MM.1S (cell line): ENCODE measurements around the gene MAPK12.
"Not testable (repeated sequence)": the region's sequence is repeated elsewhere in the genome, so short reads cannot be mapped to it uniquely, and the experiment has no call there.

Source experiments
- DNase-seq: peaks from one replicate; pipeline ENCODE4 v3.0.0-alpha.2; 2015
- H2AFZ ChIP-seq: fragments of 300-600 bp; sonication (generic); 2 replicates; pipeline ENCODE4 v1.6.0; 2016; ENCODE audit warnings: antibody characterized with exemption, low read length
- H3F3A ChIP-seq: fragments of 300-600 bp; sonication (generic); 2 replicates; pipeline ENCODE4 v1.6.1; 2016; ENCODE audit warnings: mild to moderate bottlenecking, antibody characterized with exemption, low read length, moderate library complexity, mixed read lengths; ENCODE audit not compliant: insufficient read depth
- H3K27ac ChIP-seq: fragments of 300-600 bp; sonication (generic); 2 replicates; pipeline ENCODE4 v1.5.1; 2016; ENCODE audit warnings: mild to moderate bottlenecking, low read length
- H3K27me3 ChIP-seq: fragments of 300-600 bp; sonication (generic); replicated peaks from 2 replicates; pipeline ENCODE4 v1.6.0; 2016; ENCODE audit warnings: low read length; ENCODE audit not compliant: insufficient read depth
- H3K36me3 ChIP-seq: fragments of 300-600 bp; sonication (generic); replicated peaks from 2 replicates; pipeline ENCODE4 v1.6.1; 2016; ENCODE audit warnings: mild to moderate bottlenecking, low read length, mixed read lengths; ENCODE audit not compliant: insufficient read depth
- H3K4me1 ChIP-seq: fragments of 300-600 bp; sonication (generic); 2 replicates; pipeline ENCODE4 v1.6.1; 2016; ENCODE audit warnings: low read length, mixed read lengths
- H3K4me2 ChIP-seq: fragments of 300-600 bp; sonication (generic); 2 replicates; pipeline ENCODE4 v1.6.0; 2016; ENCODE audit warnings: low read depth, low read length
- H3K4me3 ChIP-seq: fragments of 300-600 bp; sonication (generic); 2 replicates; pipeline ENCODE4 v1.5.1; 2016; ENCODE audit warnings: low read length, mixed read lengths
- H3K79me2 ChIP-seq: fragments of 300-600 bp; sonication (generic); 2 replicates; pipeline ENCODE4 v1.6.1; 2016; ENCODE audit warnings: mixed run types, low read length, mixed read lengths
- H3K9ac ChIP-seq: fragments of 300-600 bp; sonication (generic); 2 replicates; pipeline ENCODE4 v1.6.1; 2016; ENCODE audit warnings: low read length, mixed read lengths
- H3K9me2 ChIP-seq: fragments of 300-600 bp; sonication (generic); replicated peaks from 2 replicates; pipeline ENCODE4 v1.6.1; 2016; ENCODE audit warnings: mild to moderate bottlenecking, low read length, mixed read lengths; ENCODE audit not compliant: insufficient read depth
- H3K9me3 ChIP-seq: fragments of 300-600 bp; sonication (generic); replicated peaks from 2 replicates; pipeline ENCODE4 v1.6.1; 2016; ENCODE audit warnings: mild to moderate bottlenecking, low read length, mixed read lengths; ENCODE audit not compliant: insufficient read depth
- H4K20me1 ChIP-seq: fragments of 300-600 bp; sonication (generic); 2 replicates; pipeline ENCODE4 v1.6.1; 2016; ENCODE audit warnings: mild to moderate bottlenecking, low read length, moderate library complexity, mixed read lengths; ENCODE audit not compliant: insufficient read depth
- CTCF ChIP-seq: fragments of 300-600 bp; sonication (generic); IDR thresholded peaks from 2 replicates; pipeline ENCODE4 v1.5.1; 2016; ENCODE audit warnings: antibody characterized with exemption, low read length, mixed read lengths
- EZH2 ChIP-seq: fragments of 300-600 bp; sonication (generic); optimal IDR thresholded peaks from 2 replicates; pipeline ENCODE3; 2017; ENCODE audit warnings: low read depth, mild to moderate bottlenecking, antibody characterized with exemption, low read length, mixed read lengths
- EZH2phosphoT487 ChIP-seq: fragments of 300-600 bp; sonication (generic); IDR thresholded peaks from 2 replicates; pipeline ENCODE4 v1.6.1; 2018; ENCODE audit warnings: antibody characterized with exemption, low read length

MAPK12 gene

GRCh38 chr22:50275181-50276055 is 13.9 kb upstream of the MAPK12 start:
- no peaks in the 10 kb centered on the region for H3K36me3 ChIP-seq
- no peak for DNase-seq
- H2AFZ ChIP-seq, result no peak overlapping the region
- H3K4me3 ChIP-seq, result no peak overlapping the region
- no peaks in the 10 kb centered on the region for H3K9me3 ChIP-seq
- TF ChIP-seq EZH2phosphoT487, result no peak
- no peak for TF ChIP-seq CTCF
- TF ChIP-seq EZH2, result no peak
- no peaks in the 10 kb centered on the region for H4K20me1 ChIP-seq
- H3K27ac ChIP-seq, result no peak overlapping the region
- peaks cover 11% of the 10 kb centered on the region for H3F3A ChIP-seq
- peaks cover 14% of the 10 kb centered on the region; the same call in 1 of the 2 replicates for H3K4me1 ChIP-seq
- H3K9ac ChIP-seq, result no peak overlapping the region
- H3K9me2 ChIP-seq, result no peaks in the 10 kb centered on the region
- peak overlapping the region; percentile 50; the same call in 1 of the 2 replicates for H3K4me2 ChIP-seq
- H3K79me2 ChIP-seq, result no peaks in the 10 kb centered on the region
- peaks cover 15% of the 10 kb centered on the region for H3K27me3 ChIP-seq

- H4K20me1 ChIP-seq, result no peaks in the 10 kb centered on the region
- peaks cover 15% of the 10 kb centered on the region for H3K27me3 ChIP-seq
- TF ChIP-seq EZH2 (no peak), EZH2phosphoT487 (no peak), CTCF (no peak)
- no peak overlapping the region for H3K9ac ChIP-seq
- peaks cover 11% of the 10 kb centered on the region for H3F3A ChIP-seq
- H3K9me2 ChIP-seq, result no peaks in the 10 kb centered on the region
- H3K27ac ChIP-seq, result no peak overlapping the region
- no peak overlapping the region for H3K4me3 ChIP-seq
- H3K9me3 ChIP-seq, result no peaks in the 10 kb centered on the region
- H3K4me1 ChIP-seq, result peaks cover 14% of the 10 kb centered on the region; the same call in 1 of the 2 replicates
- no peak overlapping the region for H2AFZ ChIP-seq
- no peak overlapping the region for H3K4me2 ChIP-seq
- H3K36me3 ChIP-seq, result no peaks in the 10 kb centered on the region
- no peaks in the 10 kb centered on the region for H3K79me2 ChIP-seq
- no peak for DNase-seq
Measured at GRCh38 chr22:50274771-50275170, 13.3 kb upstream of the MAPK12 start.

GRCh38 chr22:50274311-50274710 is 12.8 kb upstream of the MAPK12 start:
- Histone ChIP-seq H3K79me2 (no peaks in the 10 kb centered on the region), H3K9me3 (no peaks in the 10 kb centered on the region), H4K20me1 (no peaks in the 10 kb centered on the region), H3K4me3 (no peak overlapping the region), H3K9me2 (no peaks in the 10 kb centered on the region), H3K4me2 (no peak overlapping the region), H3K27ac (no peak overlapping the region), H3K4me1 (peaks cover 14% of the 10 kb centered on the region; the same call in 1 of the 2 replicates), H3K27me3 (peaks cover 19% of the 10 kb centered on the region), H3F3A (peaks cover 12% of the 10 kb centered on the region), H3K36me3 (no peaks in the 10 kb centered on the region), H3K9ac (no peak overlapping the region), H2AFZ (no peak overlapping the region)
- peak; percentile 65 for DNase-seq
- TF ChIP-seq EZH2phosphoT487 (no peak), CTCF (peak; percentile 26)

GRCh38 chr22:50273781-50274180 is 12.3 kb upstream of the MAPK12 start:
- H3K27ac ChIP-seq, DNase-seq, H4K20me1 ChIP-seq, H2AFZ ChIP-seq, H3K4me3 ChIP-seq, H3K9me2 ChIP-seq, H3K9ac ChIP-seq, H3K4me2 ChIP-seq, H3K79me2 ChIP-seq, H3K36me3 ChIP-seq, H3K9me3 ChIP-seq: not testable (repeated sequence)
- Histone ChIP-seq H3K27me3 (peaks cover 20% of the 10 kb centered on the region), H3F3A (peaks cover 15% of the 10 kb centered on the region), H3K4me1 (peaks cover 14% of the 10 kb centered on the region; the same call in 1 of the 2 replicates)

- H3K9me3 ChIP-seq, H3K27ac ChIP-seq, H3K9ac ChIP-seq, H3K36me3 ChIP-seq, H3K9me2 ChIP-seq, H4K20me1 ChIP-seq, H3K4me3 ChIP-seq, DNase-seq, H3K4me2 ChIP-seq, H3K79me2 ChIP-seq, H2AFZ ChIP-seq: not testable (repeated sequence)
- Histone ChIP-seq H3K4me1 (peaks cover 14% of the 10 kb centered on the region; the same call in 1 of the 2 replicates), H3F3A (peaks cover 15% of the 10 kb centered on the region), H3K27me3 (peaks cover 20% of the 10 kb centered on the region)
Measured at GRCh38 chr22:50273352-50273751, 11.9 kb upstream of the MAPK12 start.
